Activated T-helper 1 cell treated with anti-CD3 and anti-CD28 coated beads, Interleukin-12 subunit alpha, Interleukin-12 subunit beta, Interleukin-2, Interleukin-4 antibody, amounts not matched to agents 30 ng/mL and 10 ng/mL and 1 ng/mL, durations not matched to agents 14 hours and 24 hours and 36 hours (primary cell): Measurements from ENCODE around the gene CLEC12A. TPM values are rescaled to one million over a fixed set of nuclear protein-coding genes. Genes with fewer than 3 reads are reported as not detected.
"Not testable (repeated sequence)": the region's sequence is repeated elsewhere in the genome, so short reads cannot be mapped to it uniquely, and the experiment has no call there.

ENCODE experiments used
- DNase-seq: peaks from one replicate; pipeline ENCODE4 v3.0.0; 2021; ENCODE audit warnings: low spot score
- H3K27ac Mint-ChIP-seq: one replicate; pipeline ENCODE4 v1.8.0; 2021; ENCODE audit warnings: mild to moderate bottlenecking, mixed read lengths
- H3K27me3 Mint-ChIP-seq: one replicate; pipeline ENCODE4 v1.8.0; 2022; ENCODE audit warnings: mild to moderate bottlenecking, moderate library complexity, mixed read lengths; ENCODE audit not compliant: insufficient read depth
- H3K36me3 Mint-ChIP-seq: one replicate; pipeline ENCODE4 v1.8.0; 2021; ENCODE audit warnings: low read depth, mixed read lengths
- H3K4me1 Mint-ChIP-seq: one replicate; pipeline ENCODE4 v1.8.0; 2021; ENCODE audit warnings: low read depth, mixed read lengths
- H3K4me3 Mint-ChIP-seq: one replicate; pipeline ENCODE4 v1.8.0; 2021; ENCODE audit warnings: mild to moderate bottlenecking, moderate library complexity, mixed read lengths
- H3K9me3 Mint-ChIP-seq: one replicate; pipeline ENCODE4 v1.8.0; 2021; ENCODE audit warnings: mixed read lengths
- intact Hi-C: fragments of 100-400 bp; cut with micrococcal nuclease; formaldehyde crosslinking; loops from one replicate; pipeline ENCODE4 v1.15.1; 2024
- total RNA-seq: library from RNA; stranded (reverse); gene quantifications from 2 replicates; pipeline ENCODE4 v1.2.3, GENCODE V29; 2022

The CLEC12A gene
- total RNA-seq, 1 donor from 2014 or later, result not detected

- DNase-seq, H3K9me3 Mint-ChIP-seq, H3K36me3 Mint-ChIP-seq, intact Hi-C loops, H3K4me3 Mint-ChIP-seq, H3K27me3 Mint-ChIP-seq, H3K27ac Mint-ChIP-seq, H3K4me1 Mint-ChIP-seq: not testable (repeated sequence)
These were observed 55.5 kb downstream of the CLEC12A start for GRCh38 chr12:10026666-10027065.

- Mint-ChIP-seq H3K27ac (no peak overlapping the region), H3K27me3 (peaks cover 10% of the 10 kb centered on the region), H3K4me1 (no peaks in the 10 kb centered on the region), H3K4me3 (no peak overlapping the region), H3K36me3 (no peaks in the 10 kb centered on the region), H3K9me3 (no peaks in the 10 kb centered on the region)
- intact Hi-C loops, result no loop called here
- no peak for DNase-seq
These were observed 56.1 kb downstream of the CLEC12A start for GRCh38 chr12:10027311-10027710.

GRCh38 chr12:10027721-10028120, 56.5 kb downstream of the CLEC12A start:
- intact Hi-C loops, result no loop called here
- H3K9me3 Mint-ChIP-seq, result no peaks in the 10 kb centered on the region
- DNase-seq, result no peak
- no peaks in the 10 kb centered on the region for H3K36me3 Mint-ChIP-seq
- no peak overlapping the region for H3K27ac Mint-ChIP-seq
- peaks cover 10% of the 10 kb centered on the region for H3K27me3 Mint-ChIP-seq
- no peaks in the 10 kb centered on the region for H3K4me1 Mint-ChIP-seq
- H3K4me3 Mint-ChIP-seq, result no peak overlapping the region

GRCh38 chr12:10030446-10030845, 59.2 kb downstream of the CLEC12A start, which contains the start of gene CLEC9A:
Gene CLEC9A (plus strand): TSS chr12:10030682. CDS start chr12:10052688, 22,006 bp downstream.
- no peak for DNase-seq
- Mint-ChIP-seq H3K9me3 (no peaks in the 10 kb centered on the region), H3K27me3 (peaks cover 8% of the 10 kb centered on the region), H3K36me3 (no peaks in the 10 kb centered on the region), H3K27ac (no peak within 1 kb of the TSS), H3K4me3 (no peak within 1 kb of the TSS), H3K4me1 (no peaks in the 10 kb centered on the region)
- intact Hi-C loops, result no loop called here

- H3K27ac Mint-ChIP-seq, result no peak overlapping the region
- peaks cover 8% of the 10 kb centered on the region for H3K27me3 Mint-ChIP-seq
- H3K4me1 Mint-ChIP-seq, result no peaks in the 10 kb centered on the region
- H3K4me3 Mint-ChIP-seq, result no peak overlapping the region
- intact Hi-C loops, result no loop called here
- no peaks in the 10 kb centered on the region for H3K36me3 Mint-ChIP-seq
- no peak for DNase-seq
- no peaks in the 10 kb centered on the region for H3K9me3 Mint-ChIP-seq
These were observed 60.1 kb downstream of the CLEC12A start for GRCh38 chr12:10031321-10031720.

GRCh38 chr12:10031771-10032175, 60.6 kb downstream of the CLEC12A start:
- no peak for DNase-seq
- no peaks in the 10 kb centered on the region for H3K9me3 Mint-ChIP-seq
- peaks cover 8% of the 10 kb centered on the region for H3K27me3 Mint-ChIP-seq
- intact Hi-C loops, result no loop called here
- no peak overlapping the region for H3K27ac Mint-ChIP-seq
- H3K4me3 Mint-ChIP-seq, result no peak overlapping the region
- H3K36me3 Mint-ChIP-seq, result no peaks in the 10 kb centered on the region
- no peaks in the 10 kb centered on the region for H3K4me1 Mint-ChIP-seq

- no peaks in the 10 kb centered on the region for H3K9me3 Mint-ChIP-seq
- no peak overlapping the region for H3K27ac Mint-ChIP-seq
- H3K4me3 Mint-ChIP-seq, result no peak overlapping the region
- no peak for DNase-seq
- no peaks in the 10 kb centered on the region for H3K4me1 Mint-ChIP-seq
- intact Hi-C loops, result loop anchor here (1.0 kb wide), 1 partner anchor 106 kb away; no protein-coding TSS in a partner anchor
- H3K36me3 Mint-ChIP-seq, result no peaks in the 10 kb centered on the region
- H3K27me3 Mint-ChIP-seq, result peaks cover 8% of the 10 kb centered on the region
These were observed 62.8 kb downstream of the CLEC12A start for GRCh38 chr12:10033783-10034545.

Other genes with a start within 250 kb of the CLEC12A start
- gene CLECL1, start 238.3 kb upstream of the CLEC12A start, total RNA-seq, result 7.6 and 9.1 TPM in 2 replicates
- gene CD69, start 210.5 kb upstream of the CLEC12A start, total RNA-seq, result 90.5 and 93.2 TPM in 2 replicates
- not detected in 2 replicates for gene KLRF1, start 143.9 kb upstream of the CLEC12A start, total RNA-seq
- 13.1 and 14.3 TPM in 2 replicates for gene CLEC2B, start 102.1 kb upstream of the CLEC12A start, total RNA-seq
- not detected in 2 replicates for gene KLRF2, start 89.9 kb upstream of the CLEC12A start, total RNA-seq
- gene CLEC2A, start 39.0 kb upstream of the CLEC12A start, total RNA-seq, result not detected in 2 replicates
- gene CLEC1B, start 27.7 kb downstream of the CLEC12A start, total RNA-seq, result not detected in 2 replicates
- gene CLEC12B, start 39.2 kb downstream of the CLEC12A start, total RNA-seq, result not detected in 2 replicates
- not detected in 2 replicates for gene CLEC9A, start 59.3 kb downstream of the CLEC12A start, total RNA-seq
- not detected in 2 replicates for gene CLEC1A, start 127.6 kb downstream of the CLEC12A start, total RNA-seq
- 0.17 TPM in 1 of 2 replicates, not detected in the other for gene CLEC7A, start 158.8 kb downstream of the CLEC12A start, total RNA-seq
- gene OLR1, start 200.7 kb downstream of the CLEC12A start, total RNA-seq, result not detected in 2 replicates
- gene TMEM52B, start 207.6 kb downstream of the CLEC12A start, total RNA-seq, result not detected in 2 replicates
- gene GABARAPL1, start 241.5 kb downstream of the CLEC12A start, total RNA-seq, result 5.0 and 6.6 TPM in 2 replicates